MM.1S (cell line): ENCODE results near the gene SORL1.
"Not testable (repeated sequence)": the region's sequence is repeated elsewhere in the genome, so short reads cannot be mapped to it uniquely, and the experiment has no call there.

Source experiments
- DNase-seq: peaks from one replicate; pipeline ENCODE4 v3.0.0-alpha.2; 2015
- H2AFZ ChIP-seq: fragments of 300-600 bp; sonication (generic); 2 replicates; pipeline ENCODE4 v1.6.0; 2016; ENCODE audit warnings: antibody characterized with exemption, low read length
- H3F3A ChIP-seq: fragments of 300-600 bp; sonication (generic); 2 replicates; pipeline ENCODE4 v1.6.1; 2016; ENCODE audit warnings: mild to moderate bottlenecking, antibody characterized with exemption, low read length, moderate library complexity, mixed read lengths; ENCODE audit not compliant: insufficient read depth
- H3K27ac ChIP-seq: fragments of 300-600 bp; sonication (generic); 2 replicates; pipeline ENCODE4 v1.5.1; 2016; ENCODE audit warnings: mild to moderate bottlenecking, low read length
- H3K27me3 ChIP-seq: fragments of 300-600 bp; sonication (generic); replicated peaks from 2 replicates; pipeline ENCODE4 v1.6.0; 2016; ENCODE audit warnings: low read length; ENCODE audit not compliant: insufficient read depth
- H3K36me3 ChIP-seq: fragments of 300-600 bp; sonication (generic); replicated peaks from 2 replicates; pipeline ENCODE4 v1.6.1; 2016; ENCODE audit warnings: mild to moderate bottlenecking, low read length, mixed read lengths; ENCODE audit not compliant: insufficient read depth
- H3K4me1 ChIP-seq: fragments of 300-600 bp; sonication (generic); 2 replicates; pipeline ENCODE4 v1.6.1; 2016; ENCODE audit warnings: low read length, mixed read lengths
- H3K4me2 ChIP-seq: fragments of 300-600 bp; sonication (generic); 2 replicates; pipeline ENCODE4 v1.6.0; 2016; ENCODE audit warnings: low read depth, low read length
- H3K4me3 ChIP-seq: fragments of 300-600 bp; sonication (generic); 2 replicates; pipeline ENCODE4 v1.5.1; 2016; ENCODE audit warnings: low read length, mixed read lengths
- H3K79me2 ChIP-seq: fragments of 300-600 bp; sonication (generic); 2 replicates; pipeline ENCODE4 v1.6.1; 2016; ENCODE audit warnings: mixed run types, low read length, mixed read lengths
- H3K9ac ChIP-seq: fragments of 300-600 bp; sonication (generic); 2 replicates; pipeline ENCODE4 v1.6.1; 2016; ENCODE audit warnings: low read length, mixed read lengths
- H3K9me2 ChIP-seq: fragments of 300-600 bp; sonication (generic); replicated peaks from 2 replicates; pipeline ENCODE4 v1.6.1; 2016; ENCODE audit warnings: mild to moderate bottlenecking, low read length, mixed read lengths; ENCODE audit not compliant: insufficient read depth
- H3K9me3 ChIP-seq: fragments of 300-600 bp; sonication (generic); replicated peaks from 2 replicates; pipeline ENCODE4 v1.6.1; 2016; ENCODE audit warnings: mild to moderate bottlenecking, low read length, mixed read lengths; ENCODE audit not compliant: insufficient read depth
- H4K20me1 ChIP-seq: fragments of 300-600 bp; sonication (generic); 2 replicates; pipeline ENCODE4 v1.6.1; 2016; ENCODE audit warnings: mild to moderate bottlenecking, low read length, moderate library complexity, mixed read lengths; ENCODE audit not compliant: insufficient read depth
- CTCF ChIP-seq: fragments of 300-600 bp; sonication (generic); IDR thresholded peaks from 2 replicates; pipeline ENCODE4 v1.5.1; 2016; ENCODE audit warnings: antibody characterized with exemption, low read length, mixed read lengths
- EZH2 ChIP-seq: fragments of 300-600 bp; sonication (generic); optimal IDR thresholded peaks from 2 replicates; pipeline ENCODE3; 2017; ENCODE audit warnings: low read depth, mild to moderate bottlenecking, antibody characterized with exemption, low read length, mixed read lengths
- EZH2phosphoT487 ChIP-seq: fragments of 300-600 bp; sonication (generic); IDR thresholded peaks from 2 replicates; pipeline ENCODE4 v1.6.1; 2018; ENCODE audit warnings: antibody characterized with exemption, low read length

The SORL1 gene

GRCh38 chr11:121408830-121409229, 43.3 kb upstream of the SORL1 start:
- H3K4me3 ChIP-seq, result no peak overlapping the region
- no peaks in the 10 kb centered on the region for H3F3A ChIP-seq
- H3K79me2 ChIP-seq, result no peaks in the 10 kb centered on the region
- H3K4me2 ChIP-seq, result no peak overlapping the region
- TF ChIP-seq CTCF (no peak), EZH2 (no peak), EZH2phosphoT487 (no peak)
- DNase-seq, result no peak
- H4K20me1 ChIP-seq, result no peaks in the 10 kb centered on the region
- H3K9me2 ChIP-seq, result no peaks in the 10 kb centered on the region
- no peak overlapping the region for H3K27ac ChIP-seq
- H3K4me1 ChIP-seq, result no peaks in the 10 kb centered on the region
- no peak overlapping the region for H3K9ac ChIP-seq
- H3K27me3 ChIP-seq, result no peaks in the 10 kb centered on the region
- no peaks in the 10 kb centered on the region for H3K36me3 ChIP-seq
- H3K9me3 ChIP-seq, result no peaks in the 10 kb centered on the region
- no peak overlapping the region for H2AFZ ChIP-seq

DNA sequence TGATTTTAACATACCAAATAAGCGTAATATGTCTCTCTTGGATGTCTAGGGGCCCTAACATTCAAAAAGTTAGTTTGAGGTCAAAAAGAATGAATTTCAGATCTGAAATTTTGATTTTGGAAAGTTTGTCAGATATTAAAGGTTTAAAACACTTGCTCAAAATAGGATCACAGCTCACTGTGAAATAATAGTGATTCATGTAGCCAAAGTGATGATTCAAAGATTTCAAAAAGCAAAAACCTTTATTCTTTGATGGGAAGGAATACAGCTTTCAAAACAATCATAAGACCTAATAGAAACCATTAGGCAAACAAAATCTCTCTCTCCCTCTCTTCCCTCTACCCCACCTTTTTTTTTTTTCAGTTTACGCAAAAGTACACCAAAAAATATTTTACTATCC, 42.1 kb upstream of the SORL1 start:
- H4K20me1 ChIP-seq, H3K4me2 ChIP-seq, H3K79me2 ChIP-seq, DNase-seq, H3K27ac ChIP-seq, H3K9ac ChIP-seq, H3F3A ChIP-seq, H3K9me2 ChIP-seq, H3K4me1 ChIP-seq, H3K4me3 ChIP-seq, H3K36me3 ChIP-seq, H3K9me3 ChIP-seq, H3K27me3 ChIP-seq, H2AFZ ChIP-seq: not testable (repeated sequence)

- H3K27ac ChIP-seq, H3K9me2 ChIP-seq, H3K4me3 ChIP-seq, H2AFZ ChIP-seq, DNase-seq, H3K4me1 ChIP-seq, H3K4me2 ChIP-seq, H3K36me3 ChIP-seq, H3K79me2 ChIP-seq, H3K9ac ChIP-seq, H4K20me1 ChIP-seq, H3F3A ChIP-seq, H3K27me3 ChIP-seq, H3K9me3 ChIP-seq: not testable (repeated sequence)
Observed at GRCh38 chr11:121411330-121411729, 40.8 kb upstream of the SORL1 start.

DNA sequence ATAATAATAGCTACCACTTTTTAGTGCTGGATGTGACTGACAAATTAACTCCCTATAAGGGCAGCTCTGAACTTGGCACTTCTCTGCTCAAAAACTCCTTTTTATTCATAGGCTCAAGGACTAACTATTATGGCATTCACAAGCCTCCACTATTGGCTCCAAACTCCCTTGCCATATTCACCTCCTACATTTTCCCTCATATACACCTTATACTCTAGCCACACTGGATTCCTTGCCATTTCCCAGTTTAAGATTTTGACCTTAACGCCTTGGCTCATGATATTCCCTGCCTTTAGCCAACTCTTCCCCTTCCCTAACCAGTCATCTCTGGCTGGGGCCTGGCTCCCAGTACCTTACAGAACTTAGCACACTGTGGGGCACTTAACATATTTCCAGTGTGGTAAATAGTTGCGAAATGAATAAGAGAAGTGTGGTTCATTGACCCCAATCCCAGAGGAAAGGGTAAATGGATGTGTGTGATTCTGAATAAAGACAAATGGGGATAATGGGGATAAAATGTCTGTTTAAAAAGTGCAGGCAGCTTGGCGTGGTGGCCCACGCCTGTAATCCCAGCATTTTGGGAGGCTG, 40.0 kb upstream of the SORL1 start:
- Histone ChIP-seq H3K9me2 (no peaks in the 10 kb centered on the region), H3K9me3 (no peaks in the 10 kb centered on the region), H2AFZ (no peak overlapping the region), H3K4me1 (no peaks in the 10 kb centered on the region), H3K4me2 (no peak overlapping the region), H3K4me3 (no peak overlapping the region), H3F3A (no peaks in the 10 kb centered on the region), H4K20me1 (no peaks in the 10 kb centered on the region), H3K36me3 (no peaks in the 10 kb centered on the region), H3K9ac (no peak overlapping the region), H3K79me2 (no peaks in the 10 kb centered on the region), H3K27ac (no peak overlapping the region), H3K27me3 (no peaks in the 10 kb centered on the region)
- no peak for TF ChIP-seq EZH2
- no peak for TF ChIP-seq EZH2phosphoT487
- no peak for TF ChIP-seq CTCF
- DNase-seq, result no peak
